Activated CD4-positive, alpha-beta memory T cell treated with anti-CD3 and anti-CD28 coated beads for 36 hours (primary cell): ENCODE results near the gene PSMG3. TPM values are rescaled to one million over a fixed set of nuclear protein-coding genes. Genes with fewer than 3 reads are reported as not detected.
A peak's percentile ranks its signal among the peaks of the same experiment; 100 is the strongest.

ENCODE experiments used
- CTCF ChIA-PET: fragments of 350-600 bp; sonication (Branson Sonifier 250); formaldehyde crosslinking; loops from one replicate; lab custom pipeline; 2021; ENCODE audit warnings: antibody characterized with exemption, inconsistent platforms; lab: Charles Lee
- POLR2A ChIA-PET: fragments of 350-600 bp; sonication (Branson Sonifier 250); formaldehyde crosslinking; loops from one replicate; lab custom pipeline; 2021; ENCODE audit warnings: antibody characterized with exemption; lab: Charles Lee
- DNase-seq: peaks from one replicate; pipeline ENCODE4 v3.0.0-alpha.2; 2020
- H3K27ac Mint-ChIP-seq: one replicate; pipeline ENCODE4 v1.8.0; 2021; ENCODE audit warnings: mixed read lengths
- H3K27me3 Mint-ChIP-seq: one replicate; pipeline ENCODE4 v1.8.0; 2021; ENCODE audit warnings: mixed read lengths
- H3K36me3 Mint-ChIP-seq: one replicate; pipeline ENCODE4 v1.8.0; 2021; ENCODE audit warnings: mixed read lengths
- H3K4me1 Mint-ChIP-seq: one replicate; pipeline ENCODE4 v1.8.0; 2021; ENCODE audit warnings: low read depth, mixed read lengths
- H3K4me3 Mint-ChIP-seq: one replicate; pipeline ENCODE4 v1.8.0; 2021; ENCODE audit warnings: mild to moderate bottlenecking, mixed read lengths
- H3K9me3 Mint-ChIP-seq: one replicate; pipeline ENCODE4 v1.8.0; 2021; ENCODE audit warnings: mixed read lengths
- intact Hi-C: fragments of 100-400 bp; cut with micrococcal nuclease; formaldehyde crosslinking; loops from one replicate; pipeline ENCODE4 v1.15.1; 2023
- total RNA-seq, 2 experiments: library from RNA; stranded (reverse); gene quantifications; one replicate each; pipeline ENCODE4 v1.2.3, GENCODE V29; 2021

The PSMG3 gene
- total RNA-seq, 2 experiments from 2014 or later: 48.1 to 55.0 TPM

- Mint-ChIP-seq H3K4me1 (peaks cover 26% of the 10 kb centered on the region), H3K27me3 (no peaks in the 10 kb centered on the region), H3K9me3 (no peaks in the 10 kb centered on the region), H3K27ac (no peak overlapping the region), H3K4me3 (no peak overlapping the region), H3K36me3 (peaks cover 20% of the 10 kb centered on the region)
- intact Hi-C loops: no loop called here
- no peak for DNase-seq
- ChIA-PET CTCF (no interaction called here), POLR2A (no interaction called here)
Measured at GRCh38 chr7:1536455-1536742, 33.4 kb downstream of the PSMG3 start.

GRCh38 chr7:1535701-1536454, 34.0 kb downstream of the PSMG3 start:
- intact Hi-C loops: no loop called here
- H3K27me3 Mint-ChIP-seq: no peaks in the 10 kb centered on the region
- DNase-seq: no peak
- no peak overlapping the region for H3K27ac Mint-ChIP-seq
- peaks cover 15% of the 10 kb centered on the region for H3K36me3 Mint-ChIP-seq
- no peak overlapping the region for H3K4me3 Mint-ChIP-seq
- ChIA-PET POLR2A (interaction anchor here (1.5 kb wide), 1 partner anchor 11 kb away, joined by 3 read pairs; no protein-coding TSS in a partner anchor), CTCF (interaction anchor here (0.9 kb wide), 1 partner anchor 43 kb away, joined by 3 read pairs; no protein-coding TSS in a partner anchor)
- peaks cover 26% of the 10 kb centered on the region for H3K4me1 Mint-ChIP-seq
- no peaks in the 10 kb centered on the region for H3K9me3 Mint-ChIP-seq

DNA sequence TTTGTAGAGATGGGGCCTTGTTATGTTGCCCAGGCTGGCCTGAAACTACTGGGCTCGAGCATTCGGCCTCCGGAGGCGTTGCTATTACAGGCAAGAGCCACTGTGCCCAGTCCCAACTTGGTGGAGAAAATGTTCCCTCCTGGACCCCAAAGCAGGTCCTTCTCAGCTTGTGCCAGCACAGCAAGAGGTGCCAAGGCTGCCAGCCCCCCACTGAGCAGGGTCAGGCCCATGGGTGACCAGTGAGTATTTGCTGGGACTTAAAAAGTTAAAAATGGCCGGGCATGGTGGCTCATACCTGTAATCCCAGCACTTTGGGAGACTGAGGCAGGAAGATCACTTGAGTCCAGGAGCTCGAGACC, 34.8 kb downstream of the PSMG3 start:
- no peaks in the 10 kb centered on the region for H3K27me3 Mint-ChIP-seq
- peaks cover 26% of the 10 kb centered on the region for H3K4me1 Mint-ChIP-seq
- peaks cover 14% of the 10 kb centered on the region for H3K36me3 Mint-ChIP-seq
- intact Hi-C loops: no loop called here
- H3K4me3 Mint-ChIP-seq: no peak overlapping the region
- H3K27ac Mint-ChIP-seq: no peak overlapping the region
- POLR2A ChIA-PET: interaction anchor here (0.7 to 1.5 kb wide), 2 partner anchors 12 to 316 kb away, joined by 3 to 6 read pairs; no protein-coding TSS in a partner anchor
- H3K9me3 Mint-ChIP-seq: no peaks in the 10 kb centered on the region
- CTCF ChIA-PET: interaction anchor here (0.9 kb wide), 1 partner anchor 44 kb away, joined by 3 read pairs; no protein-coding TSS in a partner anchor
- DNase-seq: no peak

DNA sequence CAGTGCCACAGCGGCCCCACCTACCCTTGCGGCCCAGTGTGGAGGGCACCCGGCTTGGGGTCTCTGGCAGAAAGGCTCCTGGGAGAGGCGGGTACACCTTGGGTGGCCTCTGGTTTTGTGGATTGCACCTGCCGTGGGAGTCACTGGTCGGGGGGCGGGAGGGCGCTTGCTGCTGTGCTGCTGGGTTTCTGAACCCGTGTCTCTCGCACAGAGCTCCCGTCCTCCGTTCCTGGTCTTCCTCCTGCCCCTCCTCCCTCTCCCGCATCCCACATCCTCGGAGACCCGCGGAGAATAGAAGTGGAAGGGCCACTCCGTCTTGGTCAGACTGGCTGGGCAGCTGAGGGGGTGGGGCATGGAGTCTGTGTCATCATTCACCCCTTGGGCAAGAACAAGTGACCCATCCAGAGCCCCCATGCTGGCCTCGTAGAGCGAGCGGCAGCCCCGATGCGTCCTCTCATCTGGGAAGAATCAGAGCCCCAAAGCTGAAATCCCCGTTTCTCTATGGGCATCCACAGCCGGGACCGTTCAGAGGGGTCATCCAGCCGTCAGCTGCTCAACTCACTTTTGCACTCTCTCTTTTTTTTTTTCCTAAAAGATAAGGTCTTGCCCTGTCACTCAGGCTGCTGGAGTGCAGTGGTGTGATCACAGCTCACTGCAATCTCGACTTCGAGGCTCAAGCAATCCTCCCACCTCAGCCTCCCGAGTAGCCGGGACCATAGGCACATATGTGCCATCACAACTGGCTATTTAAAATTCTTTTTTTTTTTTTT, 35.3 kb downstream of the PSMG3 start:
- Mint-ChIP-seq H3K27ac (no peak overlapping the region), H3K27me3 (no peaks in the 10 kb centered on the region), H3K4me3 (no peak overlapping the region), H3K36me3 (peaks cover 9% of the 10 kb centered on the region), H3K4me1 (peaks cover 26% of the 10 kb centered on the region), H3K9me3 (no peaks in the 10 kb centered on the region)
- intact Hi-C loops: loop anchor here (5.0 kb wide), 1 partner anchor 77 kb away; the partner anchor contains the start of gene MICALL2
- ChIA-PET POLR2A (interaction anchor here (0.7 to 1.5 kb wide), 2 partner anchors 13 to 316 kb away, joined by 3 to 6 read pairs; no protein-coding TSS in a partner anchor), CTCF (interaction anchor here (0.9 kb wide), 1 partner anchor 45 kb away, joined by 3 read pairs; no protein-coding TSS in a partner anchor)
- no peak for DNase-seq

DNA sequence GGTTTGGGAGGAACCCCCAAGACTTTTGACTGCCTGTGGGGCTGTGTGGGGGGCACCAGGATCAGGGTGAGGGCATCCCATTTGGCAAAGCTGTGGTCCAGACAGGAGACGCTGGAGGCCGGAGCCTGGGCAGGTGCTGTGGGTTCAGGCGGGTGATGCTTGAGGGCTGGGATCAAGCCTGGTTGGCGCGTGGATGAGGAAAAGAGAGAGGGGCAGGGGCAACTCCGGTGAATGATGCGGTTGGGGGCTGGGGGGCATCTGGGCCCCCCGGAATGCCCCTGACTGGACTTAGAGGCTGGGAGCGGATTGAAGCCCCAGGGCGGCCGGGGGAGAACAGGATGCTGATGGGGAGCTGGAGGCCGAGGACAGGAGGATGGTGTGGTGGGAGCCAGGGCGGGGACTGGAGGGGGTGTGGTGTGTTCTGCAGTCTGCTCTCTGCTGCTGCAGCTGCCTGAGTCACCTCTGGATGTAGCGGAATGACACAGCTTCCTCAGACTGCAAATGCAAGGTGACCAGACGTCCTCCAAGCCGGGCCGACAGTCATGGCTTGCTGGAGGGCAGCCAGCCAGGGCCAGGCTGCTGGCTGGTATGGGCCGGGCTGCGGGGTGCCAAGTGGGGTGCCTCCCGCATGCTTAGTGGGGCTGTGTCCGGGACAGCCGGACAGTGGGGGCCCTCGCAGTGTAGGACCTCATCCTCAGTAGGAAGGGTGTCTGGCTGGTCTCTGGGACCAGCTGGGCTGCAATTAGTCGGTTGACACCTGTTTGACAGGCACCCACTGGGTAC, 36.1 kb downstream of the PSMG3 start:
- ChIA-PET CTCF (interaction anchor here (1.1 kb wide), 1 partner anchor 59 kb away, joined by 4 read pairs; no protein-coding TSS in a partner anchor), POLR2A (interaction anchor here (0.8 to 1.2 kb wide), 3 partner anchors 15 to 35 kb away, joined by 3 to 4 read pairs (median 3); no protein-coding TSS in a partner anchor)
- peak overlapping the region; percentile 82 for H3K27ac Mint-ChIP-seq
- peak; percentile 72 for DNase-seq
- H3K4me3 Mint-ChIP-seq: peak overlapping the region; percentile 81
- H3K36me3 Mint-ChIP-seq: peaks cover 9% of the 10 kb centered on the region
- no peaks in the 10 kb centered on the region for H3K27me3 Mint-ChIP-seq
- H3K9me3 Mint-ChIP-seq: no peaks in the 10 kb centered on the region
- H3K4me1 Mint-ChIP-seq: peaks cover 26% of the 10 kb centered on the region
- intact Hi-C loops: loop anchor here (2.0 to 5.0 kb wide), 2 partner anchors 35 to 76 kb away; partner anchors contain the start of gene MICALL2

GRCh38 chr7:1533255-1533546, 36.6 kb downstream of the PSMG3 start:
- CTCF ChIA-PET: interaction anchor here (1.1 kb wide), 1 partner anchor 59 kb away, joined by 4 read pairs; no protein-coding TSS in a partner anchor
- H3K36me3 Mint-ChIP-seq: peaks cover 9% of the 10 kb centered on the region
- peak overlapping the region; percentile 82 for H3K27ac Mint-ChIP-seq
- no peak for DNase-seq
- POLR2A ChIA-PET: interaction anchor here (0.8 to 1.2 kb wide), 3 partner anchors 15 to 35 kb away, joined by 3 to 4 read pairs (median 3); no protein-coding TSS in a partner anchor
- H3K4me3 Mint-ChIP-seq: peak overlapping the region; percentile 81
- H3K9me3 Mint-ChIP-seq: no peaks in the 10 kb centered on the region
- intact Hi-C loops: loop anchor here (2.0 to 5.0 kb wide), 2 partner anchors 36 to 76 kb away; partner anchors contain the start of gene MICALL2
- H3K4me1 Mint-ChIP-seq: peaks cover 26% of the 10 kb centered on the region
- no peaks in the 10 kb centered on the region for H3K27me3 Mint-ChIP-seq

GRCh38 chr7:1532456-1533254, 37.2 kb downstream of the PSMG3 start:
- peaks cover 26% of the 10 kb centered on the region for H3K4me1 Mint-ChIP-seq
- ChIA-PET CTCF (interaction anchor here (1.1 kb wide), 1 partner anchor 58 kb away, joined by 4 read pairs; no protein-coding TSS in a partner anchor), POLR2A (interaction anchor here (0.7 to 1.2 kb wide), 3 partner anchors 16 to 36 kb away, joined by 3 to 4 read pairs (median 3); no protein-coding TSS in a partner anchor)
- H3K4me3 Mint-ChIP-seq: peak overlapping the region; percentile 81
- peak; percentile 77 for DNase-seq
- H3K9me3 Mint-ChIP-seq: no peaks in the 10 kb centered on the region
- H3K27ac Mint-ChIP-seq: peak overlapping the region; percentile 82
- intact Hi-C loops: loop anchor here (1.0 to 5.0 kb wide), 3 partner anchors 28 to 75 kb away; partner anchors contain the start of genes INTS1 and MICALL2
- H3K36me3 Mint-ChIP-seq: peaks cover 8% of the 10 kb centered on the region
- H3K27me3 Mint-ChIP-seq: no peaks in the 10 kb centered on the region

GRCh38 chr7:1531979-1532455, 37.8 kb downstream of the PSMG3 start:
- Mint-ChIP-seq H3K9me3 (no peaks in the 10 kb centered on the region), H3K4me1 (peaks cover 26% of the 10 kb centered on the region), H3K27ac (peak overlapping the region; percentile 82), H3K36me3 (peaks cover 8% of the 10 kb centered on the region), H3K27me3 (no peaks in the 10 kb centered on the region), H3K4me3 (peak overlapping the region; percentile 81)
- DNase-seq: peak; percentile 18
- ChIA-PET POLR2A (interaction anchor here (0.7 kb wide), 1 partner anchor 18 kb away, joined by 3 read pairs; no protein-coding TSS in a partner anchor), CTCF (no interaction called here)
- intact Hi-C loops: loop anchor here (1.0 to 5.0 kb wide), 3 partner anchors 28 to 75 kb away; partner anchors contain the start of genes INTS1 and MICALL2

DNA sequence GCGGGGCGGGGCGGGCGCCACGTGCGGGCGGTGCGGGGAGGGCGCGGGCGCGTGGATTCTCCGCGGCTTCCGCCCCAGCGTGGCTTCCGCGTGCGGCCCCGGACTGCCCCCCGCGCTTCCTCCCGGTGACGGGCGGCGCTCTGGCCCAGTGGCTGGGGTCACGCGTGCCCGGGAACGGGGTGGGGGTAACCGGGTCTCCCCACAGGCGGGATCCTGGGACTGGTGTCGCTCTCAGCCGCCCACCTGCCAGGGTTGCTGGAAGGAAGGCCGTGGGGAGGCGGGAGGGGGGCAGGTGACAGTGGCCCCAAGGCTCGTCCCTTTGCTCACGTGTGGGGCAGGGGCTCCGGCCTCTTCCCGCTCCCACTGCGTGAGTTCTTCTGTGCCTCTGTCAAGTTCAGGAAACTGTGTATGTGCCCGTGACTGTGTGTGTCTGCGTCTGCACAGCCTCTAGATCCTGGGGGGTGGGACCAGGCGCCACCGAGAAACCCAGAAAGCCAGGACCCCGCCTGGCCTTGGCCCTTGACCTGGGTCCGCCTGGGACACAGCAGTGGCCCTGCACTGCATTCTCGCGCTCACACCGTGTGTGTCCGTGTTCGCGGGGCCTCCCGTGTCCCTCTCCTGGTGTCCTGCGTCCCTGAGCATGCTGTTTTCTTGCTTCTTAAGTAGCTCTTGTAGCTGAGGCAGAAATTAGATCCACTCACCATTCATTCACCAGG, 38.4 kb downstream of the PSMG3 start:
- intact Hi-C loops: loop anchor here (5.0 kb wide), 1 partner anchor 74 kb away; the partner anchor contains the start of gene MICALL2
- Mint-ChIP-seq H3K9me3 (no peaks in the 10 kb centered on the region), H3K27me3 (peaks cover 5% of the 10 kb centered on the region), H3K4me1 (peaks cover 22% of the 10 kb centered on the region), H3K4me3 (peak overlapping the region; percentile 81), H3K36me3 (peaks cover 4% of the 10 kb centered on the region), H3K27ac (peak overlapping the region; percentile 82)
- ChIA-PET CTCF (no interaction called here), POLR2A (no interaction called here)
- peak; percentile 49 for DNase-seq

DNA sequence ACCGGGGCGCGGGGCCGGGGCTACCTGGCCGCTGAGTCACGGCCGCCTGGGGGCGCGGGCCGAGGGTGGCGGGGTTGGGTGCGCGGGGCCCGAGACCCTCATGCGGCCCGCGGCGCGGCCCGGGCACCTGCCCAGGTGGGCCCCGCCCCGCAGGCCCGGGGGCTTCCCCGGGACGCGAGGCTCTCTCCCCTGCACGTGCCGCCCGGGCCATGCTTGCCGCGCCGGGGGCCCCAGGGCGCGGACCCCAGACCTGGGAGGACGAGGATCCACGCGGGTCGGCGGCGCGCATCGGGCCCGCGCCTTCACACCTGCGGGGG, 38.9 kb downstream of the PSMG3 start:
- peaks cover 3% of the 10 kb centered on the region for H3K36me3 Mint-ChIP-seq
- no peak for DNase-seq
- H3K27me3 Mint-ChIP-seq: peaks cover 5% of the 10 kb centered on the region
- intact Hi-C loops: loop anchor here (5.0 kb wide), 1 partner anchor 74 kb away; the partner anchor contains the start of gene MICALL2
- POLR2A ChIA-PET: no interaction called here
- H3K4me3 Mint-ChIP-seq: no peak overlapping the region
- no peak overlapping the region for H3K27ac Mint-ChIP-seq
- CTCF ChIA-PET: no interaction called here
- H3K4me1 Mint-ChIP-seq: peaks cover 22% of the 10 kb centered on the region
- H3K9me3 Mint-ChIP-seq: no peaks in the 10 kb centered on the region
